GM19463 (cell line): ENCODE results near the gene MCEMP1.
"Not testable (repeated sequence)": the region's sequence is repeated elsewhere in the genome, so short reads cannot be mapped to it uniquely, and the experiment has no call there.

ENCODE experiments used
- ATAC-seq: cut with Tn5 transposase; IDR thresholded peaks from one replicate; pipeline ENCODE4 v1.9.1; 2021; ENCODE audit warnings: mild to moderate bottlenecking, moderate library complexity; ENCODE audit not compliant: unreplicated experiment

MCEMP1 gene

GRCh38 chr19:7643629-7644549 lies 33.0 kb upstream of the MCEMP1 start:
- not testable (repeated sequence) for ATAC-seq

DNA sequence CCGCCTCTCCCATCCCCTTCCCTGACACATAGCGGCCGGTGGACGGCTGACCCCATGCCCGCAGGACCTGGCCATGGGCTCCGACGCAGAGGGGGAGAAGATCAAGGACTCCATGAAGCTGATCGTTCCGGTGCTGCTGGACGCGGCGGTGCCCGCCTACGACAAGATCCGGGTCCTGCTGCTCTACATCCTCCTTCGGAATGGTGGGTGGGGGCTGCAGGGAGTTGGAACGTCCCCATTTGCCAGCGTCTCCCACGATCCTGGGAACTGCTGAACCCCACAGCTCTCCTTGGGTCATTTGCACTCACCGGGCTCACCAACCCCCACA lies 32.4 kb upstream of the MCEMP1 start:
- ATAC-seq, result no peak

DNA sequence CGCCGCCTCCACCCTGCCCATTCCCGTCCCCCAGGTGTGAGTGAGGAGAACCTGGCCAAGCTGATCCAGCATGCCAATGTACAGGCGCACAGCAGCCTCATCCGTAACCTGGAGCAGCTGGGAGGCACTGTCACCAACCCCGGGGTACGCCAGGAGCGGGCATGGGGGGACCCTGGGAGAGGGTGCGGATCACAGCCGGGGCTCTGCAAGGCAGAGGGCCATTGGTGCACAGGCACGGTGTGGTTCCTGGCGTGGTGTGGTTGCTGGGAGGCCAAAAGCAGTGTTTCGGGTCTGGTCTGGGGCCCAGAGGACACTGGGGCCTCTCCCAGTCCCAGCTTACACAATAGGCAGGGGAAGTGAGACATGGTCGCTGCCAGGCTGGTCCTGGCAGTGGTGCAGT lies 31.7 kb upstream of the MCEMP1 start:
- no peak for ATAC-seq

DNA sequence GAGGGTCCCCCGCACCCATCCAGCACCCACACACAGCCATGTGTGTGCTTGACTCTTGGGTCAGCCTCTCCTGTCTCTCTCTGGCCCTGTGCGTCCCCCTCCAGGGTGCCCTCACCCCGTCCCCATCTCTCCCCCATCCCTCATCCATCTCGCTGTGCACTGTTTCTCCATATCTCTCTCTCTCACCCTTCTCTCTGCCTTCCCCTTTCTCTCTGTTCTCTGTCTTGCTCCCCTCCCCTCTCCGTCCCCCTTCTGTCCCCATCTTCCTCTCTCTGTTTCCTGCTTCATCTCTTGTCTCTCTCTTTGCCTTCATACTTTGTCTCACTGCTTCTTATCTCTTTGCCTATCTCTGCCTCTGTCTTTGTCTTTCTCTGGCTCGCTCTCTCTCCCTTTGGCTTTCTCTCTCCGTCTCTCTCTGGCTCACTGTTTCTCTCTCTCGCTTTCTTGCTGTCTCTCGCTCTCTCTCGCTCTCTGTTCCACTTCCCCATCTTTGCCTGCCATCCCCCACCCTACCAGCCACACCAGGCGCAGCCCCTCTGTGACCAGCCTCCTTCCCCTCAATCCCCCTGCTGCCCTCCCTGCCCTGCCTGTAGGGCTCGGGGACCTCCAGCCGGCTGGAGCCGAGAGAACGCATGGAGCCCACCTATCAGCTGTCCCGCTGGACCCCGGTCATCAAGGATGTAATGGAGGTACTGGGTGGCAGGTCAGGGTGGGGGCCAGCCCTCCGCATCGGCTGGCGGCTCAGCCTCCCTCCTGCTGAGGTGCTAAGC lies 31.0 kb upstream of the MCEMP1 start:
- ATAC-seq, result no peak

- no peak for ATAC-seq
These were observed 30.5 kb upstream of the MCEMP1 start for GRCh38 chr19:7646426-7646700.

DNA sequence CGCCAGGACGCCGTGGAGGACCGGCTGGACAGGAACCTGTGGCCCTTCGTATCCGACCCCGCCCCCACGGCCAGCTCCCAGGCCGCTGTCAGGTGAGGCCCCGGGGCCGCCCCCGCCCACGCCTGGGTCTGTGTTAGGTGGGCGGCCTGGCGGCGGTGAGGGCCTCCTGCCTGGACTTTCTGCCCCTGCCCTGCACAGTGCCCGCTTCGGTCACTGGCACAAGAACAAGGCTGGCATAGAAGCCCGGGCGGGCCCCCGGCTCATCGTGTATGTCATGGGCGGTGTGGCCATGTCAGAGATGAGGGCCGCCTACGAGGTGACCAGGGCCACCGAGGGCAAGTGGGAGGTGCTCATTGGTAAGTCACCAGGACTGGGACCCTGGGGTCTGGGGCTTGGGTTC lies 29.7 kb upstream of the MCEMP1 start:
- no peak for ATAC-seq

- ATAC-seq, result no peak
These were observed 28.4 kb upstream of the MCEMP1 start for GRCh38 chr19:7648265-7649014.

DNA sequence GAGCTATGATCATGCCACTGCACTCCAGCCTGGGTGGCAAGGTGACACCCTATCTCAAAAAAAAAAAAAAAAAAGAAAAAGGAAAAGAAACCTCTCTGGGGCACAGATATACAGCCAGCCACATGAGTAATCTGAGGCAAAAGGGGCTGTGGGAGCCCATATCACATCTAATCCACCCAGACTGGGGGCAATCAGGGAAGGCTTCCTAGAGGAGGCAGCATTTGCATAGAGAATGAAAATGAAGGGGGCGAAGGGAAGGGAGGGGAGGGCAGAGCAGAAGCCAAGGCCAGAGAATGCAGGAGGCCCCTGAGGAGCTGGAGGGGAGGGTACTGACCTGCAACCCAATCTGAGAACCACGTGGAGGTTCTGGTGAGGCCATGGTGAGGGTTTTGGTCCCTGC lies 26.7 kb upstream of the MCEMP1 start:
- no peak for ATAC-seq

- ATAC-seq, result no peak
These were observed 24.7 kb upstream of the MCEMP1 start for GRCh38 chr19:7652061-7652641.

DNA sequence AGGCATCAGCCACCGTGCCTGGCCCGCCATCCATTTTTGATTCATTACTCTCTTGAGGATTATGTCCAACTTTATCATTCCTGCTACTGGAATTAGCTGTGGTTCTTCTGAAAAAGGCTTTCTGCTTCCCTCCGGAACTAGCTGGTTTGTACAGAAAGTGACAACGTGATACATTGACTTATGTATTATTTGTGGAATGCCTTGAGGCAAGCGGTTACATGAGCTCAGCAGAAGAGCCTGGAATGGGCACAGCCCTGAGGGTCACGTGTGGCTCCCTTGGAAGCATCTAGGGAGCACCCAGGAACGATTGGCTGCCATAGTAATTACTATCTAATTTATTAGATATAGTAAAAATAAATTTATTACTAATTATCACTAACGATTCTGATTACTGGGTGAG lies 22.5 kb upstream of the MCEMP1 start:
- ATAC-seq, result no peak

- no peak for ATAC-seq
These were observed 21.3 kb upstream of the MCEMP1 start for GRCh38 chr19:7655581-7655980.

- no peak for ATAC-seq
These were observed 19.6 kb upstream of the MCEMP1 start for GRCh38 chr19:7657131-7657751.

DNA sequence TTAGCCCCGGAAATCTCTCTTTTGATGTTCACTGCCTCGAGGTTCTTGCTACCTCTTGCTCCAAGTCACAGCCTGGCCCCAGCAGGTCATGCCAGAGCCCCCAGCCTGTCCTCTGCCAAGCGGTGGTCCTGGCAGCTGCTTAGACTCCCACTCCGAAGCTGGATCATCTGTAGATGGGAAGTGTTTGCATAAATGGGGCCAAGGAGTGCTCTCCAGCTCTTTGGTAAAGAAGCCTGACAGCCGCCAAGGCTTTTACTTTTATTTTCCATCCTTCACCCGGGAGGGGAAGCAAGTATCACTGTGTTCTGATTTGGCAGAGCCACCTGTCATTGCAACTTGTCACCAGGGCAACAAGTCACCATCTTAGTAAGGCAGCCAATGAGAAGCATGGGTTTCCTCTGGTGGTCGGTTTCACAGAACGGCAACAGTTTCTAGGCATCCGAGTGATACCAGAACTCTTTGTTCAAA lies 18.6 kb upstream of the MCEMP1 start:
- no peak for ATAC-seq

DNA sequence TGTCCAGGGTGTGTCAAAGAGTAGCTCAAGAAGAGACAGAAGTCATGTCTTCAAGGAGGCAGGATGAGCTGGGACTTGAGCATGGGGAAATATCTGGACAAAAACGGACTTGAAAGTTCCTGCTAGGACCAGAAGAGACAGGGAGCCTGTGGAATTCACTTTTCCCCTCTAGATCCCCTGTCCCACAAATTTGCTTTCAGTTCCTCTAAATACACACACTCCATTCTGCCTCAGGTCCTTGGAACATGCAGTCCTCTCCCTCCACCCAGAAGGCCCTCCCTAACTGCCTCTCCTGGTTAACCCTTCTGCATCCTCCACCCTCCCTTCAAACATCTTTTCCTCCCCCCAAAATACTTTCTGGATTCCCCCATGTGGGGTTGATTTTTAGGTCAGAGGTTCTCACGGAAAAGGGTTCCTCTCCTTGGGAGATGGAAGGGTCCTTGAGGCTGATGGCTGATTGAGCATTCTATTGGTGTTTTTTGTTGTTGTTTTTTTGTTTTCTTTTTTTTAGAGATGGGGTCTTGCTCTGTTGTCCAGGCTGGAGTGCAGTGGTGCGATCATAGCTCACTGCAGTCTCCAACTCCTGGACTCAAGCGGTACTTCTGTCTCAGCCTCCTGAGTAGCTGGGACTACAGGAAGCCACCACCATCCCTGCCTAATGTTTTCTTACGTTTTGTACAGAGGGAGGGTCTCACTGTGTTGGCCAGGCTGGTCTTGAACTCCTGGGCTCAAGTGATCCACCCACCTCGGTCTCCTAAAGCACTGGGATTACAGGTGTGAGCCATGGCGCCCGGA lies 14.9 kb upstream of the MCEMP1 start:
- no peak for ATAC-seq

- ATAC-seq, result no peak
These were observed 14.2 kb upstream of the MCEMP1 start for GRCh38 chr19:7662657-7663056.

DNA sequence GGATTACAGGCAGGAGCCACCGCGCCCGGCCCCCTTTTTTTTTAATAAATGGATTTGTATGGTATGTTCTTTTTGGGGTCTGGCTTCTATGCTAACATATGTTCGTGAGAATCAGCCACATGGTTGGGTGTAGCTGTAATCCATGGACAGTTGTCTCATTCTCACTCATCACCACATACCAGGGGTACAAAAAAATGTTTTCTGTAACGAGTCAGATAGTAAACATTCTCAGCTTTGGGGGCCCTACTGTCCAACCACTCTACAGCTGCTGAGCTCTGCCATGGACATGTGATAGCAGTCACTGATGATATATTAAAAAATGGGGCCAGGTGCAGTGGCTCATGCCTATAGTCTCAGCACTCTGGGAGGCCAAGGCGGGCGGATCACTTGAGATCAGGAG lies 13.2 kb upstream of the MCEMP1 start:
- no peak for ATAC-seq

DNA sequence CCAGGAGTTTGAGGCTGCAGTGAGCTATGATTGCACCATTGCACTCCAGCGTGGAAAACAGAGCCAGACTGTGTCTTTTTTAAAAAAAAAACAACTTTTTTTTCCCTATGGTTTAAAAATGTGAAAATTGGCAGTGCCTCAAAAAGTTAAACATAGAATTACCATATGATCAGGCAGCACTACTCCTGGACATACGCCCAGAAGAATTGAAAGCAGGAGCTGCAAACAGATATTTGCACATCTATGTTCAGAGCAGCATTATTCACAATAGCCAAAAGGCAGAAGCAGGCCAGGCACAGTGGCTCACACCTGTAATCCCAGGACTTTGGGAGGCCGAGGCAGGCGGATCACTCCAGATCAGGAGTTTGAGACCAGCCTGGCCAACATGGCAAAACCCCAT lies 11.8 kb upstream of the MCEMP1 start:
- no peak for ATAC-seq

DNA sequence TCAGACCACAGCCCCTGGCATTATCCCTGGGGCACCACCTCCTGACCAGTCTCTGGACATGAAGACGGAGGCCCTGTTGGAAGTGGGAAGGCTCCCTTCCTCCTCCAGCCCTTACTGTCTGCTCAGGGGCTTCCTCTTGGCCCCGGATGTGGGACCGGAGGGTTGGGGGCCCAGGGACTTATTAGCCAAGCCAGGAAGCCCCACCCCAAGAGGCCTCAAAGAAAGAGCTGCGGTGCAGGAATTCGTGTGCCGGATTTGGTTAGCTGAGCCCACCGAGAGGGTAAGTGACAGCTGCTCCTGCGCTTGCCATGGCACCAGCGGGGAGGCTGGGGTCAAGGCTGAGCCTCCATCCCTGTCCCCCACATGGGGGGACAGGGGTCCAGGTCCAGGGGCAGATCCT lies 8.0 kb upstream of the MCEMP1 start, which contains the start of gene RETN:
Gene RETN, plus strand, starts transcription at position 208 of the 400 bp plus-strand sequence. CDS start 278 bp downstream, outside the sequence.
- no peak for ATAC-seq

DNA sequence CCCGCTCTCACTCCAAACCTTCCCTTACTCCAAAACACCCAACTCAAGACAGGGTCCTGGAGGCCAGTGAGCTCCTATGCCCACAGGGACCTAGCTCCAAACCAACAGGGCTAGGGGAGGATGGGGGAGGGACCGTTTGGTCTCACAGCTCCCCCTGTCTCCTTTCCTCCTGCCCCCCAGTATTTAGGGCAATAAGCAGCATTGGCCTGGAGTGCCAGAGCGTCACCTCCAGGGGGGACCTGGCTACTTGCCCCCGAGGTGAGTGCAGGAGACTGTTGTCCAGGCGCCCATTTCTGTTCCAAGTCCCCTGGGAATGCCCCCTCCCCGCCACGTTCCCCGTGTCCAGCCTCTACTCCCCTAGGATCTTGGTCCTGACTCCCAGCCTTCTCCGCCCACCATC lies 7.2 kb upstream of the MCEMP1 start:
- no peak for ATAC-seq
